ENCODE data around the gene MED12. TPM values are rescaled to one million over a fixed set of nuclear protein-coding genes. Genes with fewer than 3 reads are reported as not detected.

MED12 gene
- total RNA-seq, 3 donors from 2014 or later, result 34.4 to 55.4 (median 47.8) TPM

DNA sequence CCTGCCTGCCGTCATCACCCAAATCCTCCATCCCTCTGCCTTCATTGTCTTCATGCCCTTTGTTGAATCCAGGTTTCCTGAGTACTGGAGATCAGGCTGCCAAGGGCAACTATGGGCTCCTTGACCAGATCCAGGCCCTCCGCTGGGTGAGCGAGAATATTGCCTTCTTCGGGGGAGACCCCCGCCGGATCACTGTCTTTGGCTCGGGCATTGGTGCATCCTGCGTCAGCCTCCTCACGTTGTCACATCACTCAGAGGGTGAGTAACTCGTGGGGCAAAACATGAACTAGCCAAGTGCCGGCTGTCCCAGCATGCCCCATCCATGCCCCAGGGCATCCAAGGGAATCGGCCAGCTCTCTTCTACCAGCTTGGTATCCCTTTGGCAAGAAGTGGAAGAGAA, 45.7 kb downstream of the MED12 start:
- TF ChIP-seq CTCF (IDR thresholded peaks at IDR 0.05), result no peak
- H3K36me3 ChIP-seq (ENCODE audit: low read depth), result no peaks in the 10 kb centered on the region
- H3K9me3 ChIP-seq, result no peaks in the 10 kb centered on the region
- DNase-seq (no peak), ATAC-seq (no peak)
- H3K4me1 ChIP-seq (ENCODE audit: low read depth), result no peaks in the 10 kb centered on the region
- intact Hi-C loops (cut with DNase I, micrococcal nuclease), result no loop called here
- H3K4me3 ChIP-seq, result no peak overlapping the region

DNA sequence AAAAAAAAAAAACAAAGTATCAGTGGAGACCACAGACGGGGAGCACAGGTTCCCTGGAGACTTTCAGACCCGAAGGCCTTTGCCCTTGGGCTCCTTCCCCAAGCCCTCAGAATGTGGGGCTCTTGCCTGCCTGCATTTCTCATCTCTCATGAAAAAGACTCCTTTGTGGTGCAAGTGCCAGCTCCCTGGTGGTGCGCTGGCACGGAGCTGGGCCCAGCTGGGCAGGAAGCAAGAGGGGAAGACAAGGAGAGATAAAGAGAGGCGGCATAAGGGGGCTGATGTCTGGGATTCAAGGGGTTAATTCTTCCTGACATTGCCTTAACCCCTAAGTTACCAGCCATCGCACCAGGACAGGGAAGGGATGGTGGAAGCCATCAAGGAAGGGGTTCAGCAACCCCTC, 48.1 kb downstream of the MED12 start:
- Histone ChIP-seq H3K9me3 (no peaks in the 10 kb centered on the region), H3K36me3 (ENCODE audit: low read depth) (no peaks in the 10 kb centered on the region), H3K4me3 (no peak overlapping the region), H3K4me1 (ENCODE audit: low read depth) (no peaks in the 10 kb centered on the region)
- TF ChIP-seq CTCF (IDR thresholded peaks at IDR 0.05), result no peak
- intact Hi-C loops (cut with DNase I, micrococcal nuclease), result no loop called here
- no peak for DNase-seq
- no peak for ATAC-seq

DNA sequence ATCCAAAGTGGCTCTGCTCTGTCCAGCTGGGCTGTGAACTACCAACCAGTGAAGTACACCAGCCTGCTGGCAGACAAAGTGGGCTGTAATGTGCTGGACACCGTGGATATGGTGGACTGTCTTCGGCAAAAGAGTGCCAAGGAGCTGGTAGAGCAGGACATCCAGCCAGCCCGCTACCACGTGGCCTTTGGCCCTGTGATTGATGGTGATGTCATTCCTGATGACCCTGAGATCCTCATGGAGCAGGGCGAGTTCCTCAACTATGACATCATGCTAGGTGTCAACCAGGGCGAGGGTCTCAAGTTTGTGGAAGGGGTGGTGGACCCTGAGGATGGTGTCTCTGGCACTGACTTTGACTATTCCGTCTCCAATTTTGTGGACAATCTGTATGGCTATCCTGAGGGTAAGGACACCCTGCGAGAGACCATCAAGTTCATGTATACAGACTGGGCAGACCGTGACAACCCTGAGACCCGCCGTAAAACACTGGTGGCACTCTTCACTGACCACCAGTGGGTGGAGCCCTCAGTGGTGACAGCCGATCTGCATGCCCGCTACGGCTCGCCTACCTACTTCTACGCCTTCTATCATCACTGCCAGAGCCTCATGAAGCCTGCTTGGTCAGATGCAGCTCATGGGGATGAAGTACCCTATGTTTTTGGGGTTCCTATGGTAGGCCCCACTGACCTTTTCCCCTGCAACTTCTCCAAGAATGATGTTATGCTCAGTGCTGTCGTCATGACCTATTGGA, 48.8 kb downstream of the MED12 start:
- H3K9me3 ChIP-seq, result no peaks in the 10 kb centered on the region
- H3K4me3 ChIP-seq, result no peak overlapping the region
- no peak for DNase-seq
- ATAC-seq, result no peak
- no peaks in the 10 kb centered on the region for H3K36me3 ChIP-seq (ENCODE audit: low read depth)
- intact Hi-C loops (cut with DNase I, micrococcal nuclease), result no loop called here
- H3K4me1 ChIP-seq (ENCODE audit: low read depth), result no peaks in the 10 kb centered on the region
- no peak for TF ChIP-seq CTCF (IDR thresholded peaks at IDR 0.05)

DNA sequence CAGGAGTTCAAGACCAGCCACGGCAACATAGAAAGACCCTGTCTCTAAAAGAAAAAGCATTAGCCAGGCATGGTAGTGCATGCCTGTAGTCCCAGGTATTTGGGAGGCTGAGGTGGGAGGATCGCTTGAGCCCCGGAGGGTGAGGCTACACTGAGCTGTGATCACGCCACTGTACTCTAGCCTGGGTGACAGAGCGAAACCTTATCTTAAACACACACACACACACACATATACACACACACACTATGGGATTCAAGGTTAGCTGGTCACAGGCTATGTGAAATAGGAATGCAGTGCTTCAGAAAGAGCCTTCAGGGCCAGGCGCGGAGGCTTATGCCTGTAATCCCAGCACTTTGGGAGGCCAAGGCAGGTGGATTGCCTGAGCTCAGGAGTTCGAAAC, 49.7 kb downstream of the MED12 start:
- no peaks in the 10 kb centered on the region for H3K9me3 ChIP-seq
- H3K4me1 ChIP-seq (ENCODE audit: low read depth), result no peaks in the 10 kb centered on the region
- H3K36me3 ChIP-seq (ENCODE audit: low read depth), result no peaks in the 10 kb centered on the region
- intact Hi-C loops (cut with DNase I, micrococcal nuclease), result no loop called here
- no peak for TF ChIP-seq CTCF (IDR thresholded peaks at IDR 0.05)
- no peak for DNase-seq
- ATAC-seq, result no peak
- H3K4me3 ChIP-seq, result no peak overlapping the region

GRCh38 chrX:71169586-71169985, 51.2 kb downstream of the MED12 start:
- intact Hi-C loops (cut with DNase I, micrococcal nuclease), result no loop called here
- no peaks in the 10 kb centered on the region for H3K4me1 ChIP-seq (ENCODE audit: low read depth)

More at GRCh38 chrX:71169586-71169985, 51.2 kb downstream of the MED12 start:
- no peaks in the 10 kb centered on the region for H3K9me3 ChIP-seq
- DNase-seq, result no peak
- no peak overlapping the region for H3K4me3 ChIP-seq
- TF ChIP-seq CTCF (IDR thresholded peaks at IDR 0.05), result no peak
- ATAC-seq, result no peak
- no peaks in the 10 kb centered on the region for H3K36me3 ChIP-seq (ENCODE audit: low read depth)

All from mucosa of descending colon (tissue), 3 donors.